Esophagus squamous epithelium (tissue), 5 donors: Measurements from ENCODE around the gene RPL6. TPM values are rescaled to one million over a fixed set of nuclear protein-coding genes. Genes with fewer than 3 reads are reported as not detected.
"Not testable (repeated sequence)": the region's sequence is repeated elsewhere in the genome, so short reads cannot be mapped to it uniquely, and the experiment has no call there.

Experiments used
- DNase-seq: peaks from one replicate; lab custom pipeline; 2025; lab: John Stamatoyannopoulos, UW
- H3K27ac ChIP-seq, 4 donors: fragments of 200-600 bp; sonication (generic); one replicate each; pipeline ENCODE4 v1.5.1; 2016 to 2019; ENCODE audit warnings: mild to moderate bottlenecking in 1 of 4
- H3K27me3 ChIP-seq, 4 donors: fragments of 200-600 bp; sonication (generic); 1 replicate in 3 of 4; 2 replicates in 1 of 4; pipeline versions ENCODE4 v1.5.1 to v1.6.0; 2017 to 2021; ENCODE audit warnings: antibody characterized with exemption in 1 of 4
- H3K36me3 ChIP-seq, 3 donors: fragments of 200-600 bp; sonication (generic); one replicate each; pipeline ENCODE4 v1.5.1; 2016 to 2019
- H3K4me1 ChIP-seq, 3 donors: fragments of 200-600 bp; sonication (generic); one replicate each; pipeline ENCODE4 v1.5.1; 2017 to 2019
- H3K4me3 ChIP-seq, 4 donors: fragments of 200-600 bp; sonication (generic); 1 replicate in 3 of 4; 2 replicates in 1 of 4; pipeline ENCODE4 v1.5.1; 2016 to 2019; ENCODE audit warnings: mild to moderate bottlenecking in 2 of 4, moderate library complexity in 1 of 4
- H3K9me3 ChIP-seq, 3 donors: fragments of 200-600 bp; sonication (generic); one replicate each; pipeline ENCODE4 v1.5.1; 2016 to 2019
- CTCF ChIP-seq, 6 experiments: fragments of 450-650 bp in 4 of 6; fragments of 200-600 bp in 2 of 6; sonication (generic) in 2 of 6; IDR thresholded peaks; one replicate each; pipeline ENCODE4 v1.5.1; 2016 to 2019; ENCODE audit warnings: antibody characterized with exemption in 6 of 6, mild to moderate bottlenecking in 4 of 6, moderate library complexity in 4 of 6
- POLR2A ChIP-seq, 4 donors: fragments of 450-650 bp; IDR thresholded peaks; one replicate each; pipeline ENCODE4 v1.6.1; 2017; ENCODE audit warnings: antibody characterized with exemption in 4 of 4, mild to moderate bottlenecking in 4 of 4, moderate library complexity in 3 of 4
- WGBS, 2 donors: methylation state at CpG; one replicate each; pipeline ENCODE4 v1.1.5; 2018; 5-methylcytosine and 5-hydroxymethylcytosine counted together
- intact Hi-C: fragments of 100-400 bp; cut with DNase I; formaldehyde crosslinking; loops from one replicate; pipeline ENCODE4 v1.15.0; 2022
- total RNA-seq, 4 donors: library from RNA; depleted of rRNA; stranded (reverse); fragments of >200 nt; gene quantifications; one replicate each; pipeline ENCODE4 v1.1.0, GENCODE V29; 2016
- donor health status: DM: yes; HTN: yes; CAD: no.

Gene RPL6
- total RNA-seq, 4 donors from 2014 or later, result 1,154 to 2,029 (median 1,623) TPM

- no peak for DNase-seq
- intact Hi-C loops, result no loop called here
- Histone ChIP-seq H3K9me3 (no peaks in the 10 kb centered on the region), H3K27ac (peak overlapping the region; percentile 95 to 99 (median 99)), H3K4me1 (peaks cover 24 to 59% (median 25%) of the 10 kb centered on the region in 3 donors), H3K4me3 (peak overlapping the region; percentile 82 to 100 (median 96)), H3K27me3 (no peaks in the 10 kb centered on the region), H3K36me3 (no peaks in the 10 kb centered on the region)
- 3% methylated on average over 11 to 15 of the region's 31 CpGs for WGBS, 2 donors
- TF ChIP-seq CTCF (IDR thresholded peaks at IDR 0.05) (no peak), POLR2A (IDR thresholded peaks at IDR 0.05) (peak in 1 of 4 donors; percentile 2)
Observed at GRCh38 chr12:112419297-112420133, 10.1 kb upstream of the RPL6 start.

- no CpG with 5 or more reads among the region's 89 CpGs for WGBS, 2 donors
- intact Hi-C loops, result no loop called here
- Histone ChIP-seq H3K9me3 (no peaks in the 10 kb centered on the region), H3K27ac (peak within 1 kb of the TSS; percentile 95 to 99 (median 99)), H3K4me3 (peak within 1 kb of the TSS; percentile 82 to 100 (median 96)), H3K4me1 (peaks cover 20 to 51% (median 25%) of the 10 kb centered on the region in 3 donors), H3K27me3 (no peaks in the 10 kb centered on the region), H3K36me3 (no peaks in the 10 kb centered on the region)
- peak; percentile 25 for DNase-seq
- TF ChIP-seq POLR2A (IDR thresholded peaks at IDR 0.05) (peak in 3 of 4 donors; percentile 90 to 93 (median 91)), CTCF (IDR thresholded peaks at IDR 0.05) (peak in 5 of 6 experiments; percentile 23 to 54 (median 36))
Observed at GRCh38 chr12:112418608-112419296, 9.3 kb upstream of the RPL6 start, which contains the start of gene PTPN11. PTPN11 (plus strand) TSS chr12:112418947; CDS start chr12:112419112, 165 bp downstream.

GRCh38 chr12:112418273-112418607, 8.8 kb upstream of the RPL6 start:
- DNase-seq, result no peak
- Histone ChIP-seq H3K27me3 (no peaks in the 10 kb centered on the region), H3K27ac (peak overlapping the region; percentile 95 to 99 (median 99)), H3K4me1 (peaks cover 20 to 48% (median 25%) of the 10 kb centered on the region in 3 donors), H3K4me3 (peak overlapping the region; percentile 82 to 100 (median 96)), H3K36me3 (no peaks in the 10 kb centered on the region), H3K9me3 (no peaks in the 10 kb centered on the region)
- 2 to 5% methylated on average over 11 to 12 of the region's 18 CpGs for WGBS, 2 donors
- intact Hi-C loops, result no loop called here
- TF ChIP-seq CTCF (IDR thresholded peaks at IDR 0.05) (no peak), POLR2A (IDR thresholded peaks at IDR 0.05) (no peak)

GRCh38 chr12:112415457-112415856, 6.1 kb upstream of the RPL6 start:
- H3K27me3 ChIP-seq, H3K4me3 ChIP-seq, H3K27ac ChIP-seq, intact Hi-C loops, H3K9me3 ChIP-seq, H3K36me3 ChIP-seq, DNase-seq: not testable (repeated sequence)
- 76 to 90% methylated on average over 2 to 4 of the region's 4 CpGs for WGBS, 2 donors
- peaks cover 16 to 25% (median 18%) of the 10 kb centered on the region in 3 donors for H3K4me1 ChIP-seq

GRCh38 chr12:112413855-112414625, 4.6 kb upstream of the RPL6 start:
- Histone ChIP-seq H3K27ac (no peak overlapping the region), H3K4me3 (no peak overlapping the region), H3K27me3 (no peaks in the 10 kb centered on the region), H3K4me1 (peaks cover 6 to 13% (median 9%) of the 10 kb centered on the region in 3 donors), H3K9me3 (no peaks in the 10 kb centered on the region), H3K36me3 (no peaks in the 10 kb centered on the region)
- DNase-seq, result no peak
- intact Hi-C loops, result no loop called here
- TF ChIP-seq CTCF (IDR thresholded peaks at IDR 0.05), result no peak
- WGBS, 2 donors, result 48 to 56% methylated on average over 2 of the region's 2 CpGs
